KMS-11 (cell line): ENCODE measurements around the gene TMEM126A.
A peak's percentile ranks its signal among the peaks of the same experiment; 100 is the strongest.
"Not testable (repeated sequence)": the region's sequence is repeated elsewhere in the genome, so short reads cannot be mapped to it uniquely, and the experiment has no call there.

Experiments
- H2AFZ ChIP-seq: fragments of 200-600 bp; sonication (generic); 2 replicates; pipeline ENCODE4 v1.6.1; 2016; ENCODE audit warnings: antibody characterized with exemption, mixed run types, low read depth
- H3K27ac ChIP-seq: fragments of 200-600 bp; sonication (generic); 2 replicates; pipeline ENCODE4 v1.6.1; 2016; ENCODE audit warnings: mild to moderate bottlenecking, mixed run types
- H3K27me3 ChIP-seq: fragments of 200-600 bp; sonication (generic); 2 replicates; pipeline ENCODE4 v1.6.1; 2017; ENCODE audit warnings: mild to moderate bottlenecking, low read depth, mixed run types, moderate library complexity; ENCODE audit not compliant: insufficient read depth
- H3K36me3 ChIP-seq: fragments of 200-600 bp; sonication (generic); 2 replicates; pipeline ENCODE4 v1.6.1; 2017; ENCODE audit warnings: mild to moderate bottlenecking, mixed run types; ENCODE audit not compliant: insufficient read depth
- H3K4me1 ChIP-seq: fragments of 200-600 bp; sonication (generic); 2 replicates; pipeline ENCODE4 v1.6.1; 2016; ENCODE audit warnings: mild to moderate bottlenecking, low read depth, mixed run types; ENCODE audit not compliant: poor library complexity, severe bottlenecking
- H3K4me2 ChIP-seq: fragments of 200-600 bp; sonication (generic); 2 replicates; pipeline ENCODE4 v1.7.0; 2016; ENCODE audit warnings: mild to moderate bottlenecking, mixed run types
- H3K4me3 ChIP-seq: fragments of 200-600 bp; sonication (generic); IDR thresholded peaks from 2 replicates; pipeline ENCODE4 v1.6.1; 2017; ENCODE audit warnings: low read depth, low read length, mixed read lengths; ENCODE audit not compliant: insufficient read depth
- H3K79me2 ChIP-seq: fragments of 200-600 bp; sonication (generic); 2 replicates; pipeline ENCODE4 v1.6.1; 2016; ENCODE audit warnings: low read depth, mixed run types; ENCODE audit not compliant: insufficient read depth
- H3K9ac ChIP-seq: fragments of 200-600 bp; sonication (generic); 2 replicates; pipeline ENCODE4 v1.6.1; 2016; ENCODE audit warnings: mild to moderate bottlenecking, mixed run types
- H4K20me1 ChIP-seq: fragments of 200-600 bp; sonication (generic); 2 replicates; pipeline ENCODE4 v1.6.1; 2016; ENCODE audit warnings: mild to moderate bottlenecking, mixed run types; ENCODE audit not compliant: insufficient read depth
- TF ChIP-seq, protein P1 (sequence below): fragments of 200-600 bp; sonication (generic); conservative IDR thresholded peaks from 2 replicates; pipeline ENCODE4 v1.6.1; 2017; ENCODE audit warnings: low read depth, mild to moderate bottlenecking, antibody characterized with exemption, low read length, moderate library complexity, mixed read lengths

Gene TMEM126A

DNA sequence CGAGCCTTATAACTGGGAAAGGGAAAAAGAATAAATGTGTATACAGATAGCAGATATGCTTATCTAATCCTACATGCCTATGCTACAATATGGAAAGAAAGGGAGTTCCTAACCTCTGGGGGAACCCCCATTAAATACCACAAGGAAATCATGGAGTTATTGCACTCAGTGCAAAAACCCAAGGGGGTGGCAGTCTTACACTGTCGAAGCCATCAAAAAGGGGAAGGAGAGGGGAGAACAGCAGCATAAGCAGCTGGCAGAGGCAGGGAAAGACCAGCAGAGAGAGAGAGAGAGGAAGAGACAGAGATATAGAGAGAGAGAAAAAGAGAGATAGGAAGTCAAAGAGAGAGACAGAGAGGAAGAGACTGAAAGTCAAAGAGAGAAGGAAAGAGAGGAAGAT, 36.1 kb upstream of the TMEM126A start:
- not testable (repeated sequence) for H3K36me3 ChIP-seq, H3K4me3 ChIP-seq, H3K27ac ChIP-seq, H4K20me1 ChIP-seq, H3K79me2 ChIP-seq, H3K9ac ChIP-seq, H3K4me2 ChIP-seq, H2AFZ ChIP-seq, H3K27me3 ChIP-seq, H3K4me1 ChIP-seq

DNA sequence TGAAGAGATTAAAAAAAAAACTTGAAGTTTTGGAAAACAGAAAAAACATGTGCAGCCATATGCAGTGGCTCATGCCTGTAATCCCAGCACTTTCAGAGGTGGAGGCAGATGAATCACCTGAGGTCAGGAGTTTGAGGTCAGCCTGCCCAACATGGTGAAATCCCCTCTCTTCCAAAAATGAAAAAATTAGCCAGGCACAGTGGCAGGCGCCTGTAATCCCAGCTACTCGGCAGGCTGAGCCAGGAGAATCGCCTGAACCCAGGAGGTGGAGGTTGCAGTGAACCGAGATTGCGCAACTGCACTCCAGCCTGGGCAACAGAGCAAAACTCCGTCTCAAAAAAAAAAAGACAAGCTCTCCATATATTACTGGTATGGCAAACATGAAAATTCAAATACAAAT, 28.3 kb upstream of the TMEM126A start:
- Histone ChIP-seq H4K20me1 (no peaks in the 10 kb centered on the region), H2AFZ (no peak overlapping the region), H3K36me3 (no peaks in the 10 kb centered on the region), H3K9ac (no peak overlapping the region), H3K4me3 (no peak overlapping the region), H3K27ac (no peak overlapping the region), H3K4me2 (no peak overlapping the region), H3K4me1 (no peaks in the 10 kb centered on the region), H3K79me2 (no peaks in the 10 kb centered on the region), H3K27me3 (no peaks in the 10 kb centered on the region)
- TF ChIP-seq, protein P1, sequence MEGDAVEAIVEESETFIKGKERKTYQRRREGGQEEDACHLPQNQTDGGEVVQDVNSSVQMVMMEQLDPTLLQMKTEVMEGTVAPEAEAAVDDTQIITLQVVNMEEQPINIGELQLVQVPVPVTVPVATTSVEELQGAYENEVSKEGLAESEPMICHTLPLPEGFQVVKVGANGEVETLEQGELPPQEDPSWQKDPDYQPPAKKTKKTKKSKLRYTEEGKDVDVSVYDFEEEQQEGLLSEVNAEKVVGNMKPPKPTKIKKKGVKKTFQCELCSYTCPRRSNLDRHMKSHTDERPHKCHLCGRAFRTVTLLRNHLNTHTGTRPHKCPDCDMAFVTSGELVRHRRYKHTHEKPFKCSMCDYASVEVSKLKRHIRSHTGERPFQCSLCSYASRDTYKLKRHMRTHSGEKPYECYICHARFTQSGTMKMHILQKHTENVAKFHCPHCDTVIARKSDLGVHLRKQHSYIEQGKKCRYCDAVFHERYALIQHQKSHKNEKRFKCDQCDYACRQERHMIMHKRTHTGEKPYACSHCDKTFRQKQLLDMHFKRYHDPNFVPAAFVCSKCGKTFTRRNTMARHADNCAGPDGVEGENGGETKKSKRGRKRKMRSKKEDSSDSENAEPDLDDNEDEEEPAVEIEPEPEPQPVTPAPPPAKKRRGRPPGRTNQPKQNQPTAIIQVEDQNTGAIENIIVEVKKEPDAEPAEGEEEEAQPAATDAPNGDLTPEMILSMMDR = no peak

DNA sequence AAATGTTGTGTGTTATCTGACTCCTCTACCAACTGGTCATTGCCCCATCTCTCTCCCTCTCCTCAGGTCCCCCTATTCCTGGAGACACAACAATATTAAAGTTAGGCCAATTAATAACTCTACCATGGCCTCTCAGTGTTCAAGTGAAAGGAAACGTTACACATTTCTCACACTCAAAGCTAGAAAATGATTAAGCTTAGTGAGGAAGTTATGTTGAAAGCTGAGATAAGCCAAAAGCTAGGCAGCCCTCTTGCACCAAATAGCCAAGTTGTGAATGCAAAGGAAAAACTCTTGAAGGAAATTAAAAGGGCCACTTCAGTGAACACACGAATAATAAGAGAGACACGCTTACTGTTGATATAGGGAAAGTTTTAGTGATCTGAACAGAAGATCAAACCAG, 27.5 kb upstream of the TMEM126A start:
- Histone ChIP-seq H3K36me3 (no peaks in the 10 kb centered on the region), H3K27me3 (no peaks in the 10 kb centered on the region), H4K20me1 (no peaks in the 10 kb centered on the region), H3K4me3 (no peak overlapping the region), H3K79me2 (no peaks in the 10 kb centered on the region), H3K27ac (no peak overlapping the region), H3K9ac (no peak overlapping the region), H3K4me2 (no peak overlapping the region), H3K4me1 (no peaks in the 10 kb centered on the region), H2AFZ (no peak overlapping the region)
- TF ChIP-seq, protein P1 = no peak

DNA sequence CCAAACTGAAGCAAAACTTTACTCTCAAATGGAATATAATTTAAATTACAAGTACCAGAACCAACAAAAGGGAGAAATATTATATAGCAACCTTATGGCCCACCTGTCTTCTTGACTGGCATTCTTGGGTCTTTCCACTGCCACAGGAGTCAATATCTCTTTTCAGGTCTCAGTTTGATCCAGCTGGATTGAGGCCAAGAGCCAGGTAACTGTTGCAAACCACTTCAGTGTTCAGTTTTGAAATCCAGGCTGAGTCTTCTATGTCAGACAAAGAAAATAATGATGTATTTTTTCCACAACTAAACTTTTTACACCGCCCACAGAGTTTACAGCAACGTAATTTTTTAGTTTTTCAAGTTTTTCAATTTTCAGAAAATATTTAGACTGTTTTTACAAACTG, 21.3 kb upstream of the TMEM126A start:
- Histone ChIP-seq H3K9ac (no peak overlapping the region; the same call in 1 of the 2 replicates), H3K4me2 (peak overlapping the region; percentile 48)

DNA sequence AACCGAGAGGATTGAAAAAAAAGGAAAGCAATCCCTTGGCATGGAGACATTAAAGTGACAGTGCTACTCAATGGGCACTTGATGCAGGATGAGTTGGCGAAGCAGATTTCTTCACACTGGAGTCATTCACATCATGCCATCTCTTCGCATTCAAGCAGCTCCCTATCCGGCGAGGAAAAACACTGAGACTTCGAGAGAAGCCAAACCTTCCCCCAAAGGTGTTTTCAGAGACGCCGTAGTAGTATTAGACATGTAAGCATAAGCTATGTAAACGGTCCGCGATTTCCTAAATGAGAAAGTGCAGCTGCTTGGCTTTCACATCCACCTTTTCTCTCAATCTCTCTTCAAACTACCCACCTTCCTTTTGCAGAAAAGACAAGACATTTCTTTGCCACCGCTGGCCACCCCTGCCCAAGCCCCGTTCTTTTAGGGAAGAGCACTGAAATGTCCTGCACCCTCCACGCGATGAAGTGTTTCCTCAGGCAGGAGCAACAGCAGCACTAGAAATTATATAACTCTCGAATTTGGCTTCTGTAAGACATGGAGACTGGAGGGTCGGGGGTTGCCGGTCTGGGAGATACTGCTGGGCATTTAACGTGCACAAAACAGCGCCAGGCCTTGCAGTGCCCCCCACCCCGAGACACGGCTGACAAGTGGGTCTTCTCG, 20.3 kb upstream of the TMEM126A start, which contains the start of gene DLG2:
Gene DLG2, minus strand, starts transcription at position 13 of the 666 bp plus-strand sequence.
- Histone ChIP-seq H3K27me3 (no peaks in the 10 kb centered on the region), H2AFZ (peak within 1 kb of the TSS; percentile 94), H4K20me1 (no peaks in the 10 kb centered on the region), H3K36me3 (no peaks in the 10 kb centered on the region), H3K4me3 (peak within 1 kb of the TSS; percentile 6), H3K4me2 (peak within 1 kb of the TSS; percentile 48), H3K9ac (peak within 1 kb of the TSS; percentile 68; the same call in 1 of the 2 replicates), H3K27ac (peak within 1 kb of the TSS; percentile 21; the same call in 1 of the 2 replicates), H3K4me1 (peaks cover 16% of the 10 kb centered on the region), H3K79me2 (peaks cover 38% of the 10 kb centered on the region)
- TF ChIP-seq, protein P1 = no peak

More for the DNA sequence above, 21.3 kb upstream of the TMEM126A start:
- TF ChIP-seq, protein P1 = no peak
- Histone ChIP-seq H3K27ac (no peak overlapping the region), H3K27me3 (no peaks in the 10 kb centered on the region), H3K4me1 (peaks cover 16% of the 10 kb centered on the region), H2AFZ (peak overlapping the region; percentile 94; the same call in 1 of the 2 replicates), H3K4me3 (no peak overlapping the region), H3K79me2 (peaks cover 29% of the 10 kb centered on the region), H4K20me1 (no peaks in the 10 kb centered on the region), H3K36me3 (no peaks in the 10 kb centered on the region)
